ENCODE measurements around the gene NOS1AP.

- TF ChIP-seq TAF1 (IDR thresholded peaks at IDR 0.05; ENCODE audit: borderline replicate concordance, low read depth, low read length) (no peak), POLR2A (IDR thresholded peaks at IDR 0.05; ENCODE audit: low read depth, low read length) (no peak), POLR2AphosphoS5 (IDR thresholded peaks at IDR 0.05; ENCODE audit: low read depth, low read length) (no peak)
These were observed 190.5 kb downstream of the NOS1AP start for GRCh38 chr1:162259894-162260455.
